Ishikawa (cell line): ENCODE data around the gene SKP1.

Source experiments
- CEBPB ChIP-seq: IDR thresholded peaks from 2 replicates; pipeline ENCODE4 v1.6.1; 2012
- CREB1 ChIP-seq: IDR thresholded peaks from 2 replicates; pipeline ENCODE4 v1.6.1; 2012; ENCODE audit warnings: low read depth
- EGR1 ChIP-seq: IDR thresholded peaks from 2 replicates; pipeline ENCODE4 v1.6.1; 2012
- EP300 ChIP-seq: IDR thresholded peaks from 2 replicates; pipeline ENCODE4 v1.6.1; 2012; ENCODE audit warnings: borderline replicate concordance
- FOXM1 ChIP-seq: IDR thresholded peaks from 2 replicates; pipeline ENCODE4 v1.6.1; 2012; ENCODE audit warnings: low read depth, borderline replicate concordance
- MAX ChIP-seq: IDR thresholded peaks from 2 replicates; pipeline ENCODE4 v1.6.1; 2012
- NFIC ChIP-seq: IDR thresholded peaks from 2 replicates; pipeline ENCODE4 v1.6.1; 2012
- RAD21 ChIP-seq: IDR thresholded peaks from 2 replicates; pipeline ENCODE4 v1.6.1; 2012; ENCODE audit warnings: low read depth
- REST ChIP-seq: IDR thresholded peaks from 2 replicates; pipeline ENCODE4 v1.6.1; 2012; ENCODE audit warnings: low read depth, mild to moderate bottlenecking
- TAF1 ChIP-seq: IDR thresholded peaks from 2 replicates; pipeline ENCODE4 v1.6.1; 2012; ENCODE audit warnings: low read depth, mild to moderate bottlenecking
- TCF12 ChIP-seq: IDR thresholded peaks from 2 replicates; pipeline ENCODE4 v1.6.1; 2012; ENCODE audit warnings: low read depth
- TEAD4 ChIP-seq: IDR thresholded peaks from 2 replicates; pipeline ENCODE4 v1.6.1; 2012
- USF1 ChIP-seq: IDR thresholded peaks from 2 replicates; pipeline ENCODE4 v1.6.1; 2012
- YY1 ChIP-seq: IDR thresholded peaks from 2 replicates; pipeline ENCODE4 v1.6.1; 2012; ENCODE audit warnings: low read depth
- ZBTB7A ChIP-seq: IDR thresholded peaks from 2 replicates; pipeline ENCODE4 v1.6.1; 2012; ENCODE audit warnings: low read depth

Gene SKP1

GRCh38 chr5:134184155-134185135 lies 7.7 kb upstream of the SKP1 start:
- TF ChIP-seq RAD21 (peak; percentile 95), USF1 (no peak)

- TF ChIP-seq CREB1: no peak
- no peak for TF ChIP-seq TCF12
- no peak for TF ChIP-seq ZBTB7A
- TF ChIP-seq TEAD4: no peak
Observed at GRCh38 chr5:134183481-134183880, 6.7 kb upstream of the SKP1 start.

GRCh38 chr5:134178096-134178419 lies 1.3 kb upstream of the SKP1 start:
- TF ChIP-seq TEAD4 (no peak), TAF1 (no peak), YY1 (no peak), EP300 (no peak), TCF12 (no peak), CEBPB (no peak), EGR1 (no peak), FOXM1 (no peak), MAX (no peak), NFIC (no peak), ZBTB7A (no peak), RAD21 (no peak), CREB1 (no peak), USF1 (no peak), REST (no peak)

- TF ChIP-seq MAX (no peak), CEBPB (no peak), RAD21 (no peak), ZBTB7A (no peak), FOXM1 (no peak), EP300 (no peak), TEAD4 (no peak), REST (no peak), USF1 (no peak), YY1 (no peak), EGR1 (no peak), TAF1 (no peak), NFIC (no peak), CREB1 (no peak)
Observed at GRCh38 chr5:134177369-134178095, 782 bp upstream of the SKP1 start.

- TF ChIP-seq REST (no peak), TCF12 (no peak), CREB1 (no peak), MAX (no peak), RAD21 (no peak), EP300 (no peak), EGR1 (no peak), NFIC (no peak), TAF1 (no peak), ZBTB7A (no peak), YY1 (no peak)
Observed at GRCh38 chr5:134175921-134176510, 734 bp downstream of the SKP1 start.
